Kidney (tissue), 14 donors: ENCODE measurements around the gene ZNF488. TPM values are rescaled to one million over a fixed set of nuclear protein-coding genes. Genes with fewer than 3 reads are reported as not detected.

Experiments used
- DNase-seq, 5 donors: peaks; one replicate each; pipeline ENCODE4 v3.0.0-alpha.2; 2013 to 2020
- FAIRE-seq: peaks from 2 replicates; lab custom pipeline; 2012; peaks lifted over from hg19 to GRCh38; lab: Jason Lieb, UNC
- H3K27ac ChIP-seq, 2 donors: one replicate each; pipeline ENCODE4 v1.7.0; 2013; ENCODE audit warnings: low read depth in 2 of 2, low read length in 2 of 2, inconsistent platforms in 1 of 2
- H3K27me3 ChIP-seq: one replicate; pipeline ENCODE4 v1.7.1; 2013; ENCODE audit warnings: low read length, inconsistent platforms; ENCODE audit not compliant: control insufficient read depth, insufficient read depth
- H3K36me3 ChIP-seq, 3 donors: one replicate each; pipeline versions ENCODE4 v1.7.0 to v1.7.1; 2013; ENCODE audit warnings: low read length in 3 of 3, control low read depth in 1 of 3, inconsistent platforms in 1 of 3; ENCODE audit not compliant: insufficient read depth in 3 of 3, control insufficient read depth in 2 of 3
- H3K4me1 ChIP-seq, 3 donors: one replicate each; pipeline versions ENCODE4 v1.7.0 to v1.7.1; 2013; ENCODE audit warnings: low read length in 3 of 3, inconsistent platforms in 1 of 3, low read depth in 1 of 3; ENCODE audit not compliant: control insufficient read depth in 2 of 3, insufficient read depth in 2 of 3
- H3K4me3 ChIP-seq, 3 donors: one replicate each; pipeline versions ENCODE4 v1.7.0 to v1.8.1; 2013; ENCODE audit warnings: low read length in 3 of 3, control low read depth in 1 of 3, inconsistent platforms in 1 of 3
- H3K9ac ChIP-seq, 3 donors: one replicate each; pipeline versions ENCODE4 v1.7.0 to v1.7.1; 2013; ENCODE audit warnings: low read length in 3 of 3, control low read depth in 1 of 3, inconsistent platforms in 1 of 3
- H3K9me3 ChIP-seq, 3 donors: one replicate each; pipeline versions ENCODE4 v1.7.0 to v1.7.1; 2013; ENCODE audit warnings: low read length in 3 of 3, control low read depth in 1 of 3, inconsistent platforms in 1 of 3; ENCODE audit not compliant: control insufficient read depth in 2 of 3, insufficient read depth in 1 of 3
- intact Hi-C: fragments of 100-400 bp; cut with DNase I; formaldehyde crosslinking; loops from one replicate; pipeline ENCODE4 v1.11.1; 2022
- polyA plus RNA-seq: library from polyadenylated mRNA; stranded (reverse); fragments of 350-450 nt; fragmentation: Illumina TruSeq; extraction: RNeasy Lipid Tissue Mini Kit (QIAGEN cat#74804); gene quantifications from one replicate; pipeline ENCODE4 v1.2.3, GENCODE V29; 2014; ENCODE audit warnings: low read depth, low replicate concordance; ENCODE audit not compliant: insufficient read depth
- total RNA-seq: library from RNA; stranded (reverse); fragmentation: NEBNext Ultra II Directional; extraction: Animal tissue kit (Norgen Biotek cat#: 25700); gene quantifications from one replicate; pipeline ENCODE4 v1.2.1, GENCODE V29; 2021
- TF ChIP-seq, protein P1 (sequence below): IDR thresholded peaks from 3 replicates; pipeline ENCODE4 v1.5.1; 2012; ENCODE audit warnings: mild to moderate bottlenecking, moderate library complexity, borderline replicate concordance; ENCODE audit not compliant: insufficient read depth; ENCODE audit errors: extremely low read depth
- donor health status: control.
- donor health status: control.
- donor health status: control.
- donor health status: control.
- donor health status: control.
- donor health status: DM: yes; HTN: yes; CAD: no.
- donor health status: Normal renal cell carcinoma (clear cell type).

ZNF488 gene
- total and polyA plus RNA-seq, 2 donors from 2014 or later = 0.09 to 4.0 TPM

DNA sequence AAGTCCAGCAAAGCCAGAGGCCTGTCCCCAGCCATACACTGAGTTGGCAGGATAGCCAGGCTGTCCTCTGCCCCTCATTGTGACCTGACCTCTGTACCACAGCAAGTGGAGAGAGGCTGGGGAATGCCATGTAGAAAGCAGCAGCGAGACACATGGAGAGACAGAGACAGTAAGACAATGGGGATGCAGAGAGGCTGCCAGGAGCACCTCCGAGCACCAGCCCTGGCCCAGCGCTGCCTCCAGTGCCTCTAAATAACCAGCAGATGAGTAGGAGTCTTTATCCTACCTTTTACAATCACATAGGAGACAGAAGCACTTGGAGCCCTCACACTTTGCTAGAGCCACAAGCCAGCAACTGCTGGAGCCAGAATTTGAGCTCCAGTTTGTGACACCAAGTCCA lies 53.7 kb downstream of the ZNF488 start:
- intact Hi-C loops = no loop called here
- peak in 1 of 5 donors; percentile 24 for DNase-seq
- TF ChIP-seq, protein P1, sequence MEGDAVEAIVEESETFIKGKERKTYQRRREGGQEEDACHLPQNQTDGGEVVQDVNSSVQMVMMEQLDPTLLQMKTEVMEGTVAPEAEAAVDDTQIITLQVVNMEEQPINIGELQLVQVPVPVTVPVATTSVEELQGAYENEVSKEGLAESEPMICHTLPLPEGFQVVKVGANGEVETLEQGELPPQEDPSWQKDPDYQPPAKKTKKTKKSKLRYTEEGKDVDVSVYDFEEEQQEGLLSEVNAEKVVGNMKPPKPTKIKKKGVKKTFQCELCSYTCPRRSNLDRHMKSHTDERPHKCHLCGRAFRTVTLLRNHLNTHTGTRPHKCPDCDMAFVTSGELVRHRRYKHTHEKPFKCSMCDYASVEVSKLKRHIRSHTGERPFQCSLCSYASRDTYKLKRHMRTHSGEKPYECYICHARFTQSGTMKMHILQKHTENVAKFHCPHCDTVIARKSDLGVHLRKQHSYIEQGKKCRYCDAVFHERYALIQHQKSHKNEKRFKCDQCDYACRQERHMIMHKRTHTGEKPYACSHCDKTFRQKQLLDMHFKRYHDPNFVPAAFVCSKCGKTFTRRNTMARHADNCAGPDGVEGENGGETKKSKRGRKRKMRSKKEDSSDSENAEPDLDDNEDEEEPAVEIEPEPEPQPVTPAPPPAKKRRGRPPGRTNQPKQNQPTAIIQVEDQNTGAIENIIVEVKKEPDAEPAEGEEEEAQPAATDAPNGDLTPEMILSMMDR = no peak

DNA sequence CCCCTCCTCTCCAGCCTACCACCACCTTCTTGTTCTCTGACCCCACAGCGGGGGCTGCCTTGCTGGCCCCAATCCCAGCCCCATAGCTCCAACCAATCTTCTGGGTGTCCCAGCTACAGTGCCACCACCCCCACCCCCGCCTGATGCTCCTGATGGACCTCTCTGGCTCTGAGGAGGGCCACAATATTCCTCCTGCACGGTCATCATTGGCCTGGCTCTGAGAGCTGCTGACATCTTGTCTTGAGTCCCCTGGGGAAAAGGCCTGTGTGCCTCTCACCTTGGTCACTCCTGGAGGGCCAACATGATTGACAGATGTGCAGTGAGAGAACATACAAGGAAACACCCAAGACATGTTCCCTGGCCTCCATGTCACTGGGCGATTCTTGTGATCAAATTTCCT lies 54.2 kb downstream of the ZNF488 start:
- no peak for FAIRE-seq
- TF ChIP-seq, protein P1 = no peak
- H3K36me3 ChIP-seq = no peaks in the 10 kb centered on the region
- no peak overlapping the region for H3K4me3 ChIP-seq
- no peak overlapping the region for H3K9ac ChIP-seq
- H3K9me3 ChIP-seq = no peaks in the 10 kb centered on the region
- no peaks in the 10 kb centered on the region for H3K27me3 ChIP-seq
- H3K27ac ChIP-seq = no peak overlapping the region
- intact Hi-C loops = no loop called here
- H3K4me1 ChIP-seq = peaks cover 0 to 4% (median 0%) of the 10 kb centered on the region in 3 donors
- DNase-seq = peak in 1 of 5 donors; percentile 39

More for the DNA sequence above, 53.7 kb downstream of the ZNF488 start:
- H3K9ac ChIP-seq = no peak overlapping the region
- FAIRE-seq = no peak
- no peaks in the 10 kb centered on the region for H3K9me3 ChIP-seq
- no peaks in the 10 kb centered on the region for H3K36me3 ChIP-seq
- H3K4me1 ChIP-seq = peaks cover 0 to 4% (median 0%) of the 10 kb centered on the region in 3 donors
- no peak overlapping the region for H3K4me3 ChIP-seq
- H3K27ac ChIP-seq = no peak overlapping the region
- H3K27me3 ChIP-seq = no peaks in the 10 kb centered on the region

DNA sequence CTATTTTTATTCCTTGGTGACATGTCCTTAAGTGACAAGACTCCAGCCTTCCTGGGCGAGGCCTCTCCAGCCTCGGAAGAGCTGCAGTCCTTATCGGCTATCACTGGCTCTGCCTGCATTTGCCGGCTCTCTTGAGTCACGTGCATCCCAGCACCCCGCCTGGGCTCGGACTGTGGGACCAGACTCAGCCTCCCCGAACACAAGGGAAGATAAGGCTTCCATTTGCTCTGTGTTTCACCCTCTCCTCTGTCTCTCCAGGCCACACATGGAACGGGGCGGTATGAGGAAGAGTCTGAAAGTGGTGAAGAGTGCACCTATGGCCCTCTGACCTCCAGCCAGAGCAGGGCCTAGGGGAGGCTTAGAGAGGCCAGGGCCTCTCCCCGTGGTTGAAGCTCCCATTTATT lies 57.2 kb downstream of the ZNF488 start:
- peaks cover 0 to 4% (median 0%) of the 10 kb centered on the region in 3 donors for H3K4me1 ChIP-seq
- no peaks in the 10 kb centered on the region for H3K36me3 ChIP-seq
- TF ChIP-seq, protein P1 = no peak
- H3K27ac ChIP-seq = no peak overlapping the region
- intact Hi-C loops = no loop called here
- DNase-seq (peak in 1 of 5 donors; percentile 48), FAIRE-seq (no peak)
- no peak overlapping the region for H3K4me3 ChIP-seq
- no peaks in the 10 kb centered on the region for H3K27me3 ChIP-seq
- H3K9me3 ChIP-seq = no peaks in the 10 kb centered on the region
- no peak overlapping the region for H3K9ac ChIP-seq
